IMR-90 (cell line): ENCODE data around the gene KRT78. TPM values are rescaled to one million over a fixed set of nuclear protein-coding genes. Genes with fewer than 3 reads are reported as not detected.

Experiments
- MAFK ChIP-seq: IDR thresholded peaks from 2 replicates; pipeline ENCODE4 v1.6.1; 2012; ENCODE audit warnings: low read depth, low read length, improper control_type of control experiment
- MAZ ChIP-seq: IDR thresholded peaks from 2 replicates; pipeline ENCODE4 v1.6.1; 2012; ENCODE audit warnings: low read depth, mild to moderate bottlenecking, low read length, improper control_type of control experiment, moderate library complexity, borderline replicate concordance
- POLR2A ChIP-seq: IDR thresholded peaks from 2 replicates; pipeline ENCODE4 v1.6.1; 2012; ENCODE audit warnings: mild to moderate bottlenecking, low read depth, low read length
- RAD21 ChIP-seq: IDR thresholded peaks from 2 replicates; pipeline ENCODE4 v1.6.1; 2012; ENCODE audit warnings: low read length, improper control_type of control experiment
- USF2 ChIP-seq: fragments of 150-350 bp; IDR thresholded peaks from 2 replicates; pipeline ENCODE4 v1.6.1; 2017; ENCODE audit warnings: mild to moderate bottlenecking, antibody characterized with exemption, low read length, low read depth
- polyA plus RNA-seq, 3 experiments: library from polyadenylated mRNA; depleted of rRNA; stranded (reverse); fragments of >200 nt; gene quantifications; 2 replicates each; pipeline ENCODE4 v1.2.3, GENCODE V29; 2012; ENCODE audit warnings: low replicate concordance in 1 of 3
- total RNA-seq: library from RNA; depleted of rRNA; stranded (reverse); fragments of >200 nt; gene quantifications from 2 replicates; pipeline ENCODE4 v1.2.3, GENCODE V29; 2012

Gene KRT78
- total and polyA plus RNA-seq, 2 of the 4 experiments (the other 2 are of a cell fraction), result not detected

GRCh38 chr12:52821826-52822660 is 26.8 kb downstream of the KRT78 start (continued):
- TF ChIP-seq MAFK, result no peak
- TF ChIP-seq MAZ, result no peak
- no peak for TF ChIP-seq POLR2A
- no peak for TF ChIP-seq USF2
- no peak for TF ChIP-seq RAD21
